ENCODE measurements around the gene ASIC2. TPM values are rescaled to one million over a fixed set of nuclear protein-coding genes. Genes with fewer than 3 reads are reported as not detected.

The ASIC2 gene
- total and polyA plus RNA-seq, 7 donors: 0.01 TPM; not detected in 6

GRCh38 chr17:33241390-33241789 lies 51.7 kb downstream of the ASIC2 start:
- TF ChIP-seq CTCF (IDR thresholded peaks at IDR 0.05): no peak
- Histone ChIP-seq H3K27ac (no peak overlapping the region), H3K4me1 (no peaks in the 10 kb centered on the region), H3K36me3 (ENCODE audit: insufficient read depth in 1 of 2, low read depth in 1 of 2) (no peaks in the 10 kb centered on the region), H3K4me3 (no peak overlapping the region), H3K27me3 (ENCODE audit: insufficient read depth in 3 of 3, low read length in 2 of 3) (peaks cover 0 to 7% (median 0%) of the 10 kb centered on the region in 3 donors), H3K9me3 (no peaks in the 10 kb centered on the region)
- intact Hi-C loops (cut with DNase I): no loop called here
- no peak for DNase-seq
- ATAC-seq: no peak

GRCh38 chr17:33240362-33240761 lies 52.7 kb downstream of the ASIC2 start:
- H3K4me1 ChIP-seq: no peaks in the 10 kb centered on the region
- no peaks in the 10 kb centered on the region for H3K36me3 ChIP-seq (ENCODE audit: insufficient read depth in 1 of 2, low read depth in 1 of 2)
- H3K27me3 ChIP-seq (ENCODE audit: insufficient read depth in 3 of 3, low read length in 2 of 3): peaks cover 0 to 7% (median 0%) of the 10 kb centered on the region in 3 donors
- H3K4me3 ChIP-seq: no peak overlapping the region
- ATAC-seq (no peak), DNase-seq (no peak)
- no peaks in the 10 kb centered on the region for H3K9me3 ChIP-seq
- no peak for TF ChIP-seq CTCF (IDR thresholded peaks at IDR 0.05)
- H3K27ac ChIP-seq: no peak overlapping the region
- WGBS, 3 donors: 60 to 64% (median 62%) methylated on average over 6 of the region's 6 CpGs
- intact Hi-C loops (cut with DNase I): no loop called here

- intact Hi-C loops (cut with DNase I): no loop called here
- DNase-seq (no peak), ATAC-seq (no peak)
- Histone ChIP-seq H3K27me3 (ENCODE audit: insufficient read depth in 3 of 3, low read length in 2 of 3) (peaks cover 0 to 7% (median 0%) of the 10 kb centered on the region in 3 donors), H3K4me3 (no peak overlapping the region), H3K4me1 (no peaks in the 10 kb centered on the region), H3K27ac (no peak overlapping the region), H3K36me3 (ENCODE audit: insufficient read depth in 1 of 2, low read depth in 1 of 2) (no peaks in the 10 kb centered on the region), H3K9me3 (no peaks in the 10 kb centered on the region)
- TF ChIP-seq CTCF (IDR thresholded peaks at IDR 0.05): no peak
- WGBS, 3 donors: 71 to 95% (median 84%) methylated on average over 1 of the region's 1 CpG
These were observed 53.4 kb downstream of the ASIC2 start for GRCh38 chr17:33239702-33240101.

GRCh38 chr17:33234930-33235685 lies 58.0 kb downstream of the ASIC2 start:
- intact Hi-C loops (cut with DNase I): no loop called here
- H3K36me3 ChIP-seq (ENCODE audit: insufficient read depth in 1 of 2, low read depth in 1 of 2): no peaks in the 10 kb centered on the region
- no peaks in the 10 kb centered on the region for H3K27me3 ChIP-seq (ENCODE audit: insufficient read depth in 3 of 3, low read length in 2 of 3)
- peak; percentile 65 to 71 for DNase-seq
- H3K4me1 ChIP-seq: no peaks in the 10 kb centered on the region
- H3K9me3 ChIP-seq: no peaks in the 10 kb centered on the region
- ATAC-seq: peak; percentile 81 to 94 (median 85)
- H3K27ac ChIP-seq: no peak overlapping the region
- 54 to 60% (median 58%) methylated on average over 6 of the region's 6 CpGs for WGBS, 3 donors
- TF ChIP-seq CTCF (IDR thresholded peaks at IDR 0.05): no peak
- no peak overlapping the region for H3K4me3 ChIP-seq

GRCh38 chr17:33234233-33234632 lies 58.9 kb downstream of the ASIC2 start:
- no peaks in the 10 kb centered on the region for H3K36me3 ChIP-seq (ENCODE audit: insufficient read depth in 1 of 2, low read depth in 1 of 2)
- H3K4me3 ChIP-seq: no peak overlapping the region
- no peak overlapping the region for H3K27ac ChIP-seq
- intact Hi-C loops (cut with DNase I): no loop called here
- H3K9me3 ChIP-seq: no peaks in the 10 kb centered on the region
- H3K4me1 ChIP-seq: no peaks in the 10 kb centered on the region
- DNase-seq (no peak), ATAC-seq (no peak)
- 83 to 88% (median 87%) methylated on average over 4 of the region's 4 CpGs for WGBS, 3 donors
- no peak for TF ChIP-seq CTCF (IDR thresholded peaks at IDR 0.05)
- no peaks in the 10 kb centered on the region for H3K27me3 ChIP-seq (ENCODE audit: insufficient read depth in 3 of 3, low read length in 2 of 3)
